Measurements from ENCODE around the gene GXYLT1. TPM values are rescaled to one million over a fixed set of nuclear protein-coding genes. Genes with fewer than 3 reads are reported as not detected.

Gene GXYLT1
- total and polyA plus RNA-seq, 9 donors = 3.8 to 15.4 (median 11.7) TPM

DNA sequence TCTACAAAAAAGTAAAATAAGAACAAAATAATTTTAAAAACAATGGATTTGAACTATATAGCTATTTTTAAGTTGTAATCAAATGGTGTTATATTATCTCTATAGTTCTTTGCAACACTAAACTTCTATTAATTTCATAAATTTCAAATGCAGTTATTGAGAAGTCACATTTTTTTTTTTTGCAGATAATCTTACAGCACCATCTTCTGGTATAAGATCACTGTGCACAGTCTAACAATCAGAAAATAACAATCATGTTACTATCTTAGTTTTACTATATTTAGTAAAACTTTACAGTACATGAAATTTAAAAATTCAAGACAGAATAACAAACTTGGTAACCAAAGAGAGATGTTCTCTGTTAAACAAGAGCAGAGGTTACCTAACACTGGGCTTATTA lies 40.6 kb downstream of the GXYLT1 start:
- intact Hi-C loops (cut with DNase I) = no loop called here
- H3K9me3 ChIP-seq = no peaks in the 10 kb centered on the region
- TF ChIP-seq, protein P1, sequence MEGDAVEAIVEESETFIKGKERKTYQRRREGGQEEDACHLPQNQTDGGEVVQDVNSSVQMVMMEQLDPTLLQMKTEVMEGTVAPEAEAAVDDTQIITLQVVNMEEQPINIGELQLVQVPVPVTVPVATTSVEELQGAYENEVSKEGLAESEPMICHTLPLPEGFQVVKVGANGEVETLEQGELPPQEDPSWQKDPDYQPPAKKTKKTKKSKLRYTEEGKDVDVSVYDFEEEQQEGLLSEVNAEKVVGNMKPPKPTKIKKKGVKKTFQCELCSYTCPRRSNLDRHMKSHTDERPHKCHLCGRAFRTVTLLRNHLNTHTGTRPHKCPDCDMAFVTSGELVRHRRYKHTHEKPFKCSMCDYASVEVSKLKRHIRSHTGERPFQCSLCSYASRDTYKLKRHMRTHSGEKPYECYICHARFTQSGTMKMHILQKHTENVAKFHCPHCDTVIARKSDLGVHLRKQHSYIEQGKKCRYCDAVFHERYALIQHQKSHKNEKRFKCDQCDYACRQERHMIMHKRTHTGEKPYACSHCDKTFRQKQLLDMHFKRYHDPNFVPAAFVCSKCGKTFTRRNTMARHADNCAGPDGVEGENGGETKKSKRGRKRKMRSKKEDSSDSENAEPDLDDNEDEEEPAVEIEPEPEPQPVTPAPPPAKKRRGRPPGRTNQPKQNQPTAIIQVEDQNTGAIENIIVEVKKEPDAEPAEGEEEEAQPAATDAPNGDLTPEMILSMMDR (IDR thresholded peaks at IDR 0.05) = no peak
- TF ChIP-seq POLR2A (IDR thresholded peaks at IDR 0.05) = no peak
- TF ChIP-seq EP300 (IDR thresholded peaks at IDR 0.05) = no peak
- DNase-seq = no peak
- H3K27ac ChIP-seq = no peak overlapping the region
- H3K27me3 ChIP-seq = no peaks in the 10 kb centered on the region
- H3K4me1 ChIP-seq (ENCODE audit: insufficient read depth) = no peaks in the 10 kb centered on the region
- no peaks in the 10 kb centered on the region for H3K36me3 ChIP-seq
- H3K4me3 ChIP-seq = no peak overlapping the region

DNA sequence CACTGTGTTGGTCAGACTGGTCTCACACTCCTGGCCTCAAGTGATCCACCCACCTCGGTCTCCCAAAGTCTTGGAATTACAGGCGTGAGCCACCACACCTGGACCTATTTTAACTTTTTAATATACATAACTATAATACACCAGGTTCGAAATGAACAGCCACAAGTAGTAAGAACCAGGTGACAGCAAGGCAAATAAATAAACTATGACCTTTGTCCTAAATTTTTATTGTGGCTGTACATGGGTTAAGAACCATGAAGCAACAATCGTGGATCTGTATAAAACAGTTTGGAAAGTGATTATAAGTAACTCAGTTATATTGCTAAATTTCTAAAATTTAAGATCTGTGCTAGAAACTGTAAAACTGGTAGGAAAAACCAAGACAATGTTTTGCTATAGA lies 41.5 kb downstream of the GXYLT1 start:
- TF ChIP-seq, protein P1 (IDR thresholded peaks at IDR 0.05) = no peak
- TF ChIP-seq POLR2A (IDR thresholded peaks at IDR 0.05) (no peak), EP300 (IDR thresholded peaks at IDR 0.05) (no peak)
- Histone ChIP-seq H3K27me3 (no peaks in the 10 kb centered on the region), H3K27ac (no peak overlapping the region), H3K4me1 (ENCODE audit: insufficient read depth) (no peaks in the 10 kb centered on the region), H3K36me3 (no peaks in the 10 kb centered on the region), H3K9me3 (no peaks in the 10 kb centered on the region), H3K4me3 (no peak overlapping the region)
- 90 to 94% (median 93%) methylated on average over 4 of the region's 4 CpGs for WGBS, 3 donors
- no peak for DNase-seq
- intact Hi-C loops (cut with DNase I) = no loop called here

DNA sequence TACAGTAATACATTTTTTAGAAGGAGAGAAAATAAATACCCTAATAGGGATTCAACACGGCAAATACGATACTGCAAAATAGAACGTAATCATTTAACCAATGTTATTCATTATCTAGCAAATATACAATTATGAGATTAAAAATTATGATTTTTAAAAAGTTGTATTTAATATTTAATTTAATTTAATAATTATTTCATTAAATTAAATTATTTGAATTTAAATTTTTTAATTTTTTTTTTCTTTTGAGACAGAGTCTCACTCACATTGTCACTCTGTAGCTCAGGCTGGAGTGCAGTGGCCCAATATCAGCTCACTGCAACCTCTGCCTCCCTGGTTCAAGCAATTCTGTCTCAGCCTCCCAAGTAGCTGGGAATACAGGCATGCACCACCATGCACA lies 42.0 kb downstream of the GXYLT1 start:
- no peaks in the 10 kb centered on the region for H3K27me3 ChIP-seq
- H3K4me1 ChIP-seq (ENCODE audit: insufficient read depth) = no peaks in the 10 kb centered on the region
- H3K4me3 ChIP-seq = no peak overlapping the region
- H3K27ac ChIP-seq = no peak overlapping the region
- H3K9me3 ChIP-seq = no peaks in the 10 kb centered on the region
- DNase-seq = no peak
- no peaks in the 10 kb centered on the region for H3K36me3 ChIP-seq
- TF ChIP-seq POLR2A (IDR thresholded peaks at IDR 0.05) = no peak
- no peak for TF ChIP-seq EP300 (IDR thresholded peaks at IDR 0.05)
- TF ChIP-seq, protein P1 (IDR thresholded peaks at IDR 0.05) = no peak
- intact Hi-C loops (cut with DNase I) = no loop called here
- WGBS, 3 donors = 97% methylated on average over 3 of the region's 3 CpGs

DNA sequence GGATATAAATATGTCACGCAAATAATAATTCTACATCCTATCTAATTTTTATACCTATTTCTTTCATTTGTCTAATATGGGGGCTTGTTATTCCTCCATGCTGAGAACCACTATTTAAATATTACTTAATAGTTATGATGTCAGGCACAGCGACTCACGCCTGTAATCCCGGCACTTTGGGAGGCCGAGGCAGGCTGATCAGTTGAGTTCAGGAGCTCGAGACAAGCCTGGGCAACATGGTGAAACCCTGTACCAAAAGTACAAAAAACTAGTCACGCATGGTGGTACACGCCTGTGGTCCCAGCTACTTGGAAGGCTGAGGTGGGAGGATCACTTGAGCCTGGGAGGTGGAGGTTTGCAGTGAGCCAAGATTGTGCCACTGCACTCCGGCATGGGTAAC lies 45.2 kb downstream of the GXYLT1 start:
- 96 to 97% (median 97%) methylated on average over 9 of the region's 9 CpGs for WGBS, 3 donors
- Histone ChIP-seq H3K4me1 (ENCODE audit: insufficient read depth) (no peaks in the 10 kb centered on the region), H3K9me3 (no peaks in the 10 kb centered on the region), H3K27ac (no peak overlapping the region), H3K27me3 (no peaks in the 10 kb centered on the region), H3K4me3 (no peak overlapping the region), H3K36me3 (no peaks in the 10 kb centered on the region)
- intact Hi-C loops (cut with DNase I) = no loop called here
- DNase-seq = no peak
- TF ChIP-seq, protein P1 (IDR thresholded peaks at IDR 0.05) = no peak
- TF ChIP-seq POLR2A (IDR thresholded peaks at IDR 0.05) = no peak
- no peak for TF ChIP-seq EP300 (IDR thresholded peaks at IDR 0.05)

DNA sequence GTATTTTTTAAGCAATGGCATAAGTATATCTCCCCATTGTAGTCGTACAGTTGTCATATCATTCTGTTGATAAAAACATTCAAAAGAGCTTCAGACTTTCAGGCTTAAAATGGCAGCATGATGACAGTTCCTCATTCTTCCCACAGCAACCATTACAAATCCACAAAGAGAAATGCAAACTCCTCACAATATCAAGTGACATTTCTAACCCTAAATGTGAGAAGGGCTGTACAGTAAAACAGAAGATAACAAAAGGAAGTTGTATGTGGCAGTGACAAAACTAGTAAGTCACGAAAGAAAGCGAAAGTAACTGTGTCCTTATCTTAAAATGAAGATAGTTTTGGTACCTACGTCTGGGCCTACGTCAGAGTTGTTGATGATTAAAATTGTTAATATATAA lies 46.7 kb downstream of the GXYLT1 start:
- no peaks in the 10 kb centered on the region for H3K27me3 ChIP-seq
- WGBS, 3 donors = 34 to 65% (median 44%) methylated on average over 5 of the region's 5 CpGs
- H3K4me3 ChIP-seq = no peak overlapping the region
- DNase-seq = no peak
- TF ChIP-seq POLR2A (IDR thresholded peaks at IDR 0.05) = no peak
- no peak for TF ChIP-seq EP300 (IDR thresholded peaks at IDR 0.05)
- TF ChIP-seq, protein P1 (IDR thresholded peaks at IDR 0.05) = no peak
- intact Hi-C loops (cut with DNase I) = no loop called here
- no peak overlapping the region for H3K27ac ChIP-seq
- no peaks in the 10 kb centered on the region for H3K9me3 ChIP-seq
- H3K36me3 ChIP-seq = no peaks in the 10 kb centered on the region
- H3K4me1 ChIP-seq (ENCODE audit: insufficient read depth) = no peaks in the 10 kb centered on the region

Data from ovary (tissue), 9 donors.